NCI-H1694 treated with DMSO at 0.1 percent for 48 hours (cell line): Measurements from ENCODE around the gene NRIP1.

Source experiments
- DNase-seq: peaks from one replicate; lab custom pipeline; 2025; lab: John Stamatoyannopoulos, UW

The NRIP1 gene

DNA sequence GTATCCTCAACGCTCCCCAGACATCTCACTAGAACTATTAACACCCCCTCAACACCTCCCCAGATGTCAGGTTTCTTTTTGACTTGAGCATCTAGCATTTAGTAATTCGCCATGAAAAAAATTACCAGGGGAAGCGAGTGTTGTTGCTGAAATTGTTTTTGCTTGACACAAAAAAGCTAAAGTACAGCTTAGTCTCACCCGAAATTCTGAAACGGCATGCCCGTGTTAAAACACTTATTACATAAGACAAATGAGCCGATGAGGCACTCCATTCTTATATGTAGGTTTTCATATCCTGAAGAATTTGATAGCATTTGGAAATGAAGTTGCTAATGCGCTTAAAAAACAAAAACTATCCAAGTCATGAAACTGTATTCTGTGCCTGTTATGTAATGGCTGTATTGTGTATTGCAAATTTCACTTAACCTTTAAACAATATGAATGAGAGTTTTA lies 1.3 kb upstream of the NRIP1 start:
- DNase-seq, result no peak

DNA sequence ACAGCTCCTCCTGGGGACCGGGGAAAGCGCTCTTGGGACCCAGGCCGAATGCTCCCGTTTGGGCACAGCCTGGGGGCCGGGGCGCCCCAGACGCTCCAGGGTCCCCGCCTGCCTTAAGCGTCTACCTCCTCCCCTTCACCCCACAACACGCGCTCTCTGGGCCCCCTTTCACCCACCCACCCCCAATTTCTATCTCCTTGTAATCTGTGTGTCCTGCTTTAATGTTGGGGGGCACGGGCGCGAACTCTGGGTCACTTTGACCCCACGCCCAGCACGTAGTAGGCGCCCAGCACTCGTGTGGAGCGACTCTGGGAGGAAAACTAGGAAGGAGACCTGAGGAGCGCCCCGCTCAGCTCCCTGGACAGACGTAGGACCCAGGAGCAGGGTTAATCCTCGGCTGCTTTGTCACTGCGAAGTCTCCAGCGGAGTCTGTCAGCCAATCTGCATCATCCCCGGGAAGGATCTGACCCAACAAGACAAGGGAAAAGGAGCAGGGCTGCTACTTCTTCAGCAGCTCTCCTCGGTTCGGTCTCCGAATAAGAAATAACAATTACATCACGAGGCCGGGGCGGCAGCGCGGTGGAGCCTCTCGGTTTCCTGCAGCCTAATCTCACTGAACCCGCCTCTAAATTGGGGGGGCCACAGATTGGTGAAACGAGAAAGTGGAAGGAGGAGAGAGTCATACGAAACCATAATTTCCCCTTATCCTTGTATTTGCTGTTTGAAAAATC lies 757 bp upstream of the NRIP1 start:
- no peak for DNase-seq

DNA sequence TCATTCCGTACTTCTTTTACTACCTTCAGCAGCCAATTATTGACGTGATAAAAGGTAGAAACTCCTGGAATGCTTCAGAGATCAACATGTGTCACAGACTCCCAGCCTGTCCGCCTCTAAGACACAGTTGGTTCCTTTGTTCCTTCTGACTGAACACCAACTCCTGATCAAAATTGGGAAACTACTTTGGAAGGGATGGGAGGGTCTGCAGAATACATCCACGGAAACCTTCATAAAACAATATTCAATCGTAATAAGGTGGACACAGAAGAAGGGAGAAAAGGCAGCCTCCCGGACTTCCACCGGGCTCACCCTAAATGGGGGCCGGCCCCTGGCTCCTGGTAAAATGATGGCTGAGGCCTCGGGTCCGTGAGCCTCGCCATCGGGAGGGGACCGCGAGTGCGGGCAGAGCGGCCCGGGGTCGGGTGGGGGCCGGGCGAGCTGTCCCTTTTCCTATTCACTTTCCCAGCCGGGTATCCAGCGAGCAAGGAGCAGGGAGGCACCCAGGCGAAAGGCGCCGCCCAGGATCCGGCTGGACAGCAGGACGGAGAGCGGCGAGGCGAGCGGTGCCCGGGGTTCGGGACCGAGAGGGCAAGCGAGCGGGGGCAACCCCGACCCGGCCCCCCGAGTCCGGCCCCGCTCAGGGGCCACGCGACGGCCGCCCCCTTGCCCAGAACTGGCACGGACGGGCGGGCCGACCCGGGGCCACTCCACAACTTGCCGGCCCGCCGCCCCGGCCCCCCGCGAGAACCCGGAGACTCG lies 805 bp downstream of the NRIP1 start:
- no peak for DNase-seq

DNA sequence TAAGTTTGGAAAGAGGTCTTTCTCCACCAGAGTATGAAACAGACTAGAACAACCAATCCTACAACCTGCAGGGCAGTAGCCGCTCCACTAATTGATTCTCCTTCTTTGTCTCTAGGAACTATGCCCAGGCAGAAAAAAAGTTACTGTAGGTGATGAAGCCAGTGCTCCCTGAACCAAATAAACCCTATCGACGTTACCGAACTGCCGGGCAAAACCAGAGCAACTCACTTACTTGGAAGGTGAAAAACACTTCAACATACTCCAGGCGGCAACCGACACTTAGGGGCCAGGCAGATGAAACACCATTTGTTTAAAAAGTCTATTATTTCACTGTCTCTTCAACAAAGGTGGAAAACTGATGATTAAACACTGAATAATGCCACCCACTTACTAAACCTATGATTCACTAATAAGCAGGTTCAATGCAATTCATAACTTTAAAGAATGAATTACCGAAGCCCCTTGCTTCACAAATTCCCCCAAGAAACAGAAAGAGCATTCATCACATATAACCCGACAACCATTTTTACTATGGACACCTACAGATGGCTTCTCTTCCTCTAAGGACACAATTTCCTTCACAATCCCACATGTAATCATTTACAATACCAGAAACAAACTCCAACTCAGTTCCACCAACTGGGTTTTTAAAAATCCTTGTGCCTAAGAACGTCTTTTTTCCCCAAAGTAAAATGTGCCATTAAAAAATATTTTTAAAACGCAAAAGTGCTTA lies 1.6 kb downstream of the NRIP1 start:
- DNase-seq, result no peak

DNA sequence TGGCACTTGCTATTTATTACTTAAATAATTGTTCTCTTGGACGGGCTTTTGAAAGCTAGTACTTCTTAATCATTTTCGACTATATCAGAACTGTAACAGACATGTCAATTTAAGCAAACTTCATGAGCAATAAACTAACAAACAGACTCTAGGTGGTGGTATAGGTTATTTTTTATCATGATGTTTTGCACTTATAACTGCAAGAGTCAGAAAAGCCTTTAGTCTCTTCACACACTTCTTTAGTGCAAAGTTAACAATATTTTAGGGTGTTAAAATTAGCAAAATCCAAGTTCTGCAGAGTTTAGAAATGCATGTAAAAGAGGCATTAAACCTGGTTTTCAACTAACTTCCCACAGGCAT lies 2.2 kb downstream of the NRIP1 start:
- DNase-seq, result no peak

DNA sequence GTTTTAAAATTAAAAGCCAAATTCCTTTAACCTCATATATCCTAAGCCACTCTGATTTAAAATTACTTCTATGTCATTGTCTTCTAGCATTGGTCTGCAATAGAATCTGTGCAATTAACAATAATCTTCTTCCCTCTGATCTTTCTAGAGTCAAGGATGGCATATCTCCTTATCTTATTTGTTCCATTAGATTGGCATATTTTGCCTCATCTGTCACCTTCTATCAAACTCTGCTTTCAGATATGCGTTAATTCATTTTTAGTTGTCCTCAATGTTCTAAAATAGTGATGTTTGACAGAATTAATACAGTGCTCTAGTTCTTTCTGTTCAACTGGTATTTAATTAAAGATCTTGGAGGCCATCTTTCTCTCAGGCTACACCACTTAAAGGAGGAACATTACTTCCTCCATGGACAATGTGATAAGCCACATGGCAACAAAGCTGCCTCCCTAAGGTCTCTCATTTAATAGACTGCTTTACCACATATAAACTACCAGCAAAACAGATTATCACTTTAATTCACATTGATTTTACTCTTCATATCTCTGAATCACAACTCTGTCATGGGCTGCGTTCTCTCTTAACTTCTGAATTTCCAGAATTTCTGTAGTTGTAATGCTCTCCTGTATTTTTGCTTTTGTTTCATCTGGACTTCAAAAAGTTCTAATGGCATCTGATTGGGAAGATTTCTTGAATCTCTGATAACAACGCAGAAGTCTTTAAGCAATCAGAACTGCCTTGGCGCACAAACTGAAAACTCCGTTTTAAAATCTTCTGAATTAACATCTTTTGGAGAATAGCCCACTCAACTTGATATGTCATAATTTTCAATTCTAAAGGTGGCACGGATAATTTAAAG lies 2.8 kb downstream of the NRIP1 start:
- no peak for DNase-seq

DNA sequence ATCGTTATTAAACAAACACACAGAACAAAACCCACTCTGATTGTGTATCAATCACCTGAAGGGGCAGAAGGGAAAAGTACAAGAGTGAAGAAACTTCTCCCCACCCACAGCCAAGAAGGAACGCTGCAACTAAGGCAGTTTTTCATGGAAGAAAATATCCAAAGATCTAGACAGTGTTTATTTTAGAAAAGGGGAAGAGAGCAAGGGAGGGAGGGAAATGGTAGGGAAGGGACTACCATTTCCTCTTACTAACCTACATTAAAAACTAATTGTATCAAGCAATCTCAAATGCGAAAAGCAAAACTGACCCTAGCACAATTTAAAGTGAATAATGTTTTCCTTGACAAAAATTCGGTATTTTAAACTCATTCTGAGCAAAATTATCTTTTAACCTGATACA lies 3.5 kb downstream of the NRIP1 start:
- DNase-seq, result no peak

DNA sequence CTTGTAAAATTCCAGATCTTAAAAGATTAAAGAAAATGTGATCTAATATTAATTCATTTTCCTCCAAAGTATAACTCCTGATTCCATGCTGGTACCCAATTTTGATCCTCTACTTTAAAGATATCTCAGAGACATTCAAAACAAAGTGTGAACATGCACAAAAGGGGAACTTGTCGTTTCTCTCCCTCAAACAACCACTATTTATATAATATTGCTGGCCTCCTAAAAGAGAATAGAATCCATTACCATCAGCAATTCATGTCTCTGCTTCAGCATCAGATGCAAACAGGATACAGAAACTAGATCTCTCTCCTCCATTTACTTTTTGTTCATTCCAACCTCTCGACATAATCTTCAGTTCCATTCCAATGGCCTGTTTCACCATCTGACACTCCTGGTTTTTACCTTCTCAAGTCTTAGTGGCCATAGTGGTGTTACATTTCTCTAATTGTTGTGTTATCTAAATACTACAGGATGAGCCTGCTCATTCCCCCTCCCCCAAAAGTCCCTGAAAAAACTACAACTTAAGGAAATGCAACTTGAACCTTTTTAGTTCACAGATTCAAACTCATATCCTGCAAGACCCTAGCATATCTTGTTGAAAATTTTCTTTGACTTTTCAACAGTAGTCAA lies 4.1 kb downstream of the NRIP1 start:
- DNase-seq, result no peak

DNA sequence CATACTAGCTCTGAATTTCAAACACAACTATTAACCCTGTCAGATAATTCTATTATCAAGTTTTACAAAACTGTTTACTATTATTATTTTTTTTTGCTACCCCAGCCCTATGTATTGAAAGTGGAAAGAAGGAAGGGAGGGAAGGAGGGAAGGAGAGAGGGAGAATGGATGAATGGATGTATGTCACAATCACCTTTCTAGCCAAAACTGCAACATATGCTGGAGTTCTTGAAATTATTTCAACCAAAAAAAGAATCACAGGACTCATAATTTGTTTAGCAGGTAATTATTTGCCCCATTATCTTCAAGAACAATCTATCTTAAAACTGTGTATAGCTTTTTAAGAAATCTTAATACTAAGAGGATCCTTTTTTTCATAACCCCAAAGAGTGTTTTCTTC lies 5.4 kb downstream of the NRIP1 start:
- DNase-seq, result no peak

DNA sequence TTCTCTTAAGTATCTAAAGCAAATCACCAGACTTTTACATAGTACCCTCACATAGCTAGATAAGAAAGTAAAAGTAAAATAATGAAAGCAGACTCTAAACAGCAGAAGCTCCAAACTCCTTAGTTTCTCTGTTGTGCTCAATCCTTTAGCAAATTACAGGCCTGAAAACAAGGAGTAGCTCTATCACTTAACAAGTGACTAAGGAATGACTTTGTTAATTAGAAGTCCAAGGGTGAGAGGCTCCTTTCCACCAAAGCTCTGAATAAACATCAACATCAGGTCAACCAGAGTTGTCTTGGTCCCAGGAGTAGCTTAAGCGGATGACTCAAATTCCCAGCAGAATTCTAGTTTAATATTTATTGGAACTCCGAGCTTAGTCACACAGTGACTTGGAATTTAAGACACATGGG lies 5.9 kb downstream of the NRIP1 start:
- no peak for DNase-seq

DNA sequence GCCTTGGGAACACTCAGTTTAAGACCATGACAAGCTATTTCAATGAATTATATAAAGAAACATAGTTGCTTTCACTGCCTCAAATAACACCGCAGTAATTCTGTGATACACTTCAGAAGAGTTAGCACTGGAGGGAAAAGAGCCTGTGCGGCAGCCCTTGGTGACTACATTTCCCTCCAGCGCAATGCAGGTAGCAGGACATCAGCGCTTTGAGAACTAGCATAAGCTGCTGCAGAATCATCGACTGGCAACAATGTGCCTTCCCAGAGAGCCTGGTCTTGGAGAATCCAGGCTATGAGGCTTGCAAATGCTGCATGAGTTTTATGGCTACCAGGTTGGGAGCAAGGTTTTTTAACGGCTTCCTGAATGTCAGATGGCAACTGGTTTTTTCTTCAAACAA lies 7.5 kb downstream of the NRIP1 start:
- DNase-seq, result no peak

DNA sequence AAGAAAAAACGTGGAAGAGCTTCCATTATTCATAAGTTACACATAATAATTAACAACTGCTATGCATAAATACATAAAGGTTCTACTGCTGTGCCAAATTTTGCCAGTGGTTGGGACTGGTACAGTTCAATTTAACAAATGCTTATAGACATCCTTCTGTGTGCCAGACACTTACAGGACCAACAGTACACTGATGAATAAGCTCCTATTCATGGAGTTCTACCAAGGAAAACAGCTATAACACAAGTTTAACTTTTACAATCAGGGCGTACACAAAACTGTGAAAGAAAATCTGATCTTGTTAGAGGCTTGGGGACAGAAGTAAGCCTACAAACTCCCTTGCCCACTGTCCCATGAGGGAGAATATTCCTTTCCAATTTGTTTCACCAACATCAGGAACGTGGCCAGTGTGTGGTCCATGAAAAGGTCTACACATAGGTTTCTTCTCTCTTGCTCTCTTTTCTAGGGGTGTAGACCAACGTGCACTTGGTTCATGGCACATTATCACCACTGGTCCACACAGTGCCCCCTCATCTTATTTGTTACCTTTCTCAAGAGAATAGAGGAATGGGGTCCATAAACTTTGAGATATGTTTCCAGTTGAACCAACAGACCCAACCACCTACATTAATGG lies 10.1 kb downstream of the NRIP1 start:
- DNase-seq, result no peak

DNA sequence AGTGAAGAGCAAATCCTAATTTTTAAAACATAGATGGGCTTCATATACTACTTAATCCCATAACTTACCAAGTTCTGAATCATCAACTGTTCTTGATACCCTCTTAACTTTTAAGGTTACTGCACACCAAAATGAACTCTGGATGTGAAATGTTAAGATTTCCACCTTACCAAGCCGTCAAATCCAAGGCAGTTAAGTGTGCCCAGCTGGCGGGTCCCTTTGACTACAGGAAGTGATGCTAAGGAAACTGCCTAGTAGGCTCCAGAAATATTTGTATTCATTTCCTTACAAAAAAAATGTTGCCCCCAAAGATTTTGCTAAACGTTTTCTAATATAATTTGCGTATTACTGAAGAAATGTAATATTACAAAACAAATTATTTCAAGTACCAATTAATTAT lies 10.7 kb downstream of the NRIP1 start:
- no peak for DNase-seq

DNA sequence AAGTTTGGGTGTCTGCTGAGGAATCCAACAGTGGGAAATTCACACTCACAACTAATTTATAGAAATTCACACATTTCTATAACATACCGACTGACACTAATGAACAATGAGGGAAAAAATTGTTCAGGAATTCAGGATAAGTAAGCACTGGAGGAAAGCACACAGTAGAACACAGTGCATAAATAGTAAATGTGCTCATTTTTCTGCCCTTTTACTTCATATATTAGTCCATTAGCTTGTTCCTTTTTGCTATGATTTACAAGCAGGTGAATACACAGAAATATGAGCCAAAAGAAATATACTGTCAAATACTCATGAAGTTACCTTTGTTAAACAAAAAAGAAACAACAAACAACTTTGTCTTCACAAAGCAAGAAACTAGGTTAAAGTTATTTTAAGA lies 11.3 kb downstream of the NRIP1 start:
- no peak for DNase-seq

DNA sequence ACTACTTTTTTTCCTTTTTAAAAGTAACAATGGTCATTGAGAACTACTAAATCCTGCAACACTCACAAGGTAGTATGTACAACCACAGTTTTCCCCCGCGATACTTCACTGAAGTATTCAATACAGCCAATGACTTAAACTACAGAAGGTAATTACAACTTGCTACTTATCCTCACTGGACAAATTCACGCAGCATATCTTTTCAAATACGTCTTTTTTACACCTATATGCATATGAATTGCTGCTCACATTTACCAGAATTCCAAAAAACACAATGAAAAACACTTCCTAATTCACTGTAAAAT lies 12.4 kb downstream of the NRIP1 start:
- DNase-seq, result no peak

DNA sequence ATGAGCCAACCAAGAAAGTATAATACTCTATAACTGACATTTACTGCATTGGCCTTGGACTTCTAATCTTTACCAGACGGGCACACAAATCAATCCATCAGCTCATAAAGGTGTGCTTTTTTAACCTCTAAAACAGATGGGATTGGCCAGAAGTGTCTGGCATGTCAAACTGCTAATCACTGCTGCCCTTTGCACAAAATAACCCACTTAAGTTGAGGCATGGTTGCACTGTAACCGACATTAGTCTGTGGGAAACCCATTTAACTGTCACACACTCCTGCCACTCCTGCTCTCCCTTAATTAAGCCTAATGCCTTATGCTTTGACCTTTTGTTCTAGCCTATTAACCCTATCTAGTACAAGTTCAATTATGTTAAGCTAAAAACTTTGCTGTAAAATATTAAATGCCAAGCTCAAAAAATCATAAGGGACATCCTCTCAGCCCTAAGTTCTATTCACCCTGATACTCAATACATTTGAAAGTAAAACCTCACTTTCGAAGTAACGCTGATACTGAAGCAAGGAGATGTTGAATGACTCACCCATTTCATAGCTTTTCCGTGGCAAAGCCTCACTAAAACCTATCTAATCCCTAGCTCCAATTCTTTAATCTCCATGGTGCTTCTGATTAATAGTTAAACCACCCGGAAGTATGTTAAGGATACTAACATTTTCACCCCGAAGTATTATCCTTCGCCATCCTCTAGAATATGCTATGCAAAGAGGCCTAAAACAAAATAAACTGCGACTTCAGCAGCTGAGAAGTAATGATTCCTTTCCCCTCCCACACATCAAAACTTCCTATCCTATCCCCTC lies 12.9 kb downstream of the NRIP1 start:
- DNase-seq, result no peak

DNA sequence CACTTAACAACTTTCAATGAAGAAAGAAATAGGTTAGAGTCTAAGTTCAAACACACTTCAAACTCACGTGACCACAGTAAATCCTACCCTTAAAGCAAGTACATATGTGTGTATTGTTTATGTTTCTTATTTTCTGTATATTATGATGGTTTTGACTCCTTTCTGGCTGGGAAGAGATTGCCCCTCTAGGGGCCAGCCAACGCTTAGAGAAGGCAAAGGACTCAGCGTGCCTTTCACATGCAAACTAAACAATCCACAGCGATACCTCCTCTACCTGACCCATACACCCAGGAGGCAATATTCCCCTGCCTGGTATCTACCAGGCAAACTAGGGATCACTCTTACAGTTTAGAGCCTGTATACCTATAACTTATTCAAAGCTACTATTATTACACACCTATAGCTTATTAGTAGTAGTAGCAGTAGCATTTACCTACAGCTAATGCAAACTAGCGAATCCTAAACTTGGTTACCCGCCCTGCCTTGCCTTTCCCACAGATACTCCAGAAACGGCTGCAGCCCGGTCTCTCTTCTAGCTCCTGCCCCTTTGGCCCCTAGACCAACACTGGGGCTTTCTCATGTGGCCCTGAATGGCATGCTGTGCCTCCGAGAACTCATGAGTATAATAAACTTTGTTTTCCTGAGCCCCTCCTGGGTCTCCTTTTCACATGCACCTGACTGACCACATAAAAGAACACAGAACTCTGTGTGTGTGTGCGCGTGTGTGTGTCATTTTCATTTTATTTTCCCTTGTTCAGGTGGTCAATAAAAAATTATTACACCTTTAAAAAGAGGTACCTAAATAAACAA lies 14.0 kb downstream of the NRIP1 start:
- no peak for DNase-seq

DNA sequence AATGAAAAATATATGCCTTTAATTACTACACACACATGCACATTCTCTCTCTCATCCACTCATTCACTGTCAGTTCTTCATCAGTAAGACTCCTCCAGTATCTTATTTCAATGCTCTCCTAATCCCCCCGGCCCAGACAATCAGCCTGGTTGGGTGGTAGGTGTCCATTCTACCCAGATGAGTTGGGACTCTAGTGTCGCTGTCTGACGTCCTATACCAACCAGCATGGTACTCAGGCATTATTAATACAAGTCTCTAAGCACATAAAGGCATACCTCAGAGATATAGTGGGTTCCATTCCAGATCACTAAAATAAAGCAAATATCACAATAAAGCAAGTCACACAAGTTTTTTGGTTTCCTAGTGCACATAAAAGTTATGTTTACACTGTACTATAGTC lies 19.8 kb downstream of the NRIP1 start:
- no peak for DNase-seq

DNA sequence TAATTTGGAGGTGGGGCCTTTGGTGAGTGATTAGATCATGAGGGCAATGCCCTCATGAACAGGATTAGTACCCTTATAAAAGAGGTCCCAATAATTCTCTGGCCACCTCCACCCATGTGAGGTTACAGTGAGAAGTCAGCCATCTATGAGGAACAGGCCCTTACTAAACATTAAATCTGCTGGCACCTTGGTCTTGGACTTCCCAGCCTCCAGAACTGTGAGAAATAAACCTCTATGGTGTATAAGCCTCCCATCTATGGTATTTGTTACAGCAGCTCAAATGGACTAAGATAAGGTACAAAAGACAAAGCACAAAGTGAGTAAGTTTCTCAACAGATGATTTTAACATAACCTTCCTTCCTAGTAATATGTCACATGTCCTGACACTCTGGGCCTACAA lies 22.3 kb downstream of the NRIP1 start:
- DNase-seq, result no peak
